ENCODE measurements around the gene CDK9.
A peak's percentile ranks its signal among the peaks of the same experiment; 100 is the strongest.

Gene CDK9

DNA sequence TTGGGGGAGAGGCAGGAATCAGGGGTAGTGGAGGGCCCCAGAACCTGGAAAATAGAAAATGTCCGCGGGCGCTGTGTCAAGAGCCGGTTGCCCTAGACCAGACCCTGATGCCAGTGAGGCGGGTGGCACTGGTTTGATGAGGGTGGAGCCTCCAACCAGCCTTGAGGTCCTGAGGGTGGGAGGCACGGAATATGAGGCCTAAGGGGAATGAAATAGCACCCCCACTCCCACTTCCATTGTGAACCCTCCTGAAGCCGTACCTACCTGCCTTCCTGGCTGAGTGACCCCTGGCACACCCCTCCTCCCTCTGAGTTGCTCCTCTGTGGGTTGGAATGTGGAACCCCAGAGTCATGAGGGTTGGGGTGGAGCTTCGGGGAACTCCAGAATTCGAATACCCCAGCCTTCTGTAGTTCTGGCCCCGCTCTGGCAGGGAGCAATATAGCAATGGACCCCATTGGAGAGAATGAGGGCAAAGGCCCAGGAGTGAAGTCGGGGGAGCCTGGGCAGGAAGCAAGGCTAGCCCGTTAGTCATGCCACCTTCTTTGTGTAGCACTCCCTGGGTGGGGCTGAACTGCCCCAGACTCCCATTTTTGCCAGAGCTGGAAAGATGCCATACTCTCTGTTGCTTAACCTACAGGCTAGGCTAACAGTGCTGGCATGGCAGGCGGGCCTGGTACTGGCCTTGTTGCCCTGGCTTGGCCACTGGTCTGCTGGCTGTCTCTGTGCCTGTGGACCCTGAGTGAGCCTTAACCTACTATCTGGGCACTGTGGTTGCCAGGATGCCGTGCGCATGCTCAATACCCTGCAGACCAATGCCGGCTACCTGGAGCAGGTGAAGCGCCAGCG, 17.9 kb downstream of the CDK9 start:
- peak; percentile 65 for DNase-seq (ENCODE audit: low read depth, low spot score)

DNA sequence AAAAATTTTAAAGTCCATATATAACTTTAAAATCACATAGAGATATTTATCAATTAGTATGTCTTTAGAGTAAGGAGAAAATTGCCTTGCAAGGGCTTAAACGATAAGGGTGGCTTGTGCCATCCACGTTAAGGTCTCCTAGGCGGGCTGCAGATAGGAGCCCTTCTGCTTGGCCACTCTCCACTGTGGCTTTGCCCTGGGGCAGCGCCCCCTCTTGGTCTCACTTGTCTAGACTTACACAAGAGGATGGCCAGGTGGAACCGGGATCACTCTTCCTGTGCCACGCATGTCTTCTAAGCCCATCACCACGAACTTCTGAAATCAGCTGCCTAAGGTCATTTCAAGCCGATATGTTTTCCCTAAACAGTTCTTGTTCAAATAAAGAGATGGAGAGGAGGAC, 19.8 kb downstream of the CDK9 start:
- peak; percentile 38 for DNase-seq (ENCODE audit: low read depth, low spot score)

GRCh38 chr9:127806871-127807270, 21.0 kb downstream of the CDK9 start:
- no peak for DNase-seq (ENCODE audit: low read depth, low spot score)

- DNase-seq (ENCODE audit: low read depth, low spot score): no peak
Observed at GRCh38 chr9:127808347-127809001, 22.6 kb downstream of the CDK9 start.

DNA sequence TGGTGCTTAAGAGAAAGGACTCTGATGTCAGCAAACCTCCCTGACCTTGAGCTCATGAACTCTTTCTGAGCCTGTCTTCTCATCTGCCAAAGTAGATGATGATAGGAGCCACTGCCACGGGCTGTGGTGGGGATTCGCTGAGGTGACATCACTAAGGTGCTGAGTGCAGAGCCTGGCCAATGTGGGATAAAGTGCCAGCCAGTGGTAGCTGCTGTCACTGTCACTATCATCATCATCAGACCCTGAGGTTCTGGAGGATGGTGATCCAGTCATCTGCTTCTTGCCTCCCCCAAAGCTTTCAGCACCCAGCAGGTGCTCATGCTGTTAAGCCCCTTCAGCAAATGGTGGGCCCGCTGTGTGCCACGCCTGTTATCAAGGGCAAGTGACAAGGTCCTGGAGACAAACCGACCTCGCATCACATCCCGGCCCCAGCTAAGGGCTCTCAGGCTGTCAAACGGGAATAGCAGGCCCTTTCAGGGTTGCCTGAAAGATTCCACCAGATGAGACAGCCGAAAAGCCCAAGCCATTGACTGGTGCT, 23.2 kb downstream of the CDK9 start:
- DNase-seq (ENCODE audit: low read depth, low spot score): no peak

GRCh38 chr9:127809540-127810377, 23.9 kb downstream of the CDK9 start:
- peak; percentile 50 for DNase-seq (ENCODE audit: low read depth, low spot score)

GRCh38 chr9:127810378-127811187, 24.7 kb downstream of the CDK9 start:
- no peak for DNase-seq (ENCODE audit: low read depth, low spot score)

DNA sequence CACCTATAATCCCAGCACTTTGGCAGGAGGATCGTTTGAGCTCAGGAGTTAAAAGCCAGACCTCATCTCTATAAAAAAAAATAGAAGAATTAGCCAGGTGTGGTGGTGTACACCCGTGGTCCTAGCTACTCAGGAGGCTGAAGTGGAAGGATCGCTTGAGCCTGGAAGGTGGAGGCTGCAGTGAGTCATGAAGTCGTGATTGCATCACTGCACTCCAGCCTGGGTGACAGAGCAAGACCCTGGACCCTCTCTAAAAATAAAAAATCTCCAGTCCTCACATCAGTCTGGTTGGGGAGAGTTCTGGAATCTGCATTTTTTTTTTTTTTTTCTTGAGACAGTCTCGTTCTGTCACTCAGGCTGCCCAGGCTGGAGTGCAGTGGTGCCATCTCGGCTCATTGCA, 26.2 kb downstream of the CDK9 start:
- no peak for DNase-seq (ENCODE audit: low read depth, low spot score)

GRCh38 chr9:127812936-127813675, 27.3 kb downstream of the CDK9 start:
- no peak for DNase-seq (ENCODE audit: low read depth, low spot score)

DNA sequence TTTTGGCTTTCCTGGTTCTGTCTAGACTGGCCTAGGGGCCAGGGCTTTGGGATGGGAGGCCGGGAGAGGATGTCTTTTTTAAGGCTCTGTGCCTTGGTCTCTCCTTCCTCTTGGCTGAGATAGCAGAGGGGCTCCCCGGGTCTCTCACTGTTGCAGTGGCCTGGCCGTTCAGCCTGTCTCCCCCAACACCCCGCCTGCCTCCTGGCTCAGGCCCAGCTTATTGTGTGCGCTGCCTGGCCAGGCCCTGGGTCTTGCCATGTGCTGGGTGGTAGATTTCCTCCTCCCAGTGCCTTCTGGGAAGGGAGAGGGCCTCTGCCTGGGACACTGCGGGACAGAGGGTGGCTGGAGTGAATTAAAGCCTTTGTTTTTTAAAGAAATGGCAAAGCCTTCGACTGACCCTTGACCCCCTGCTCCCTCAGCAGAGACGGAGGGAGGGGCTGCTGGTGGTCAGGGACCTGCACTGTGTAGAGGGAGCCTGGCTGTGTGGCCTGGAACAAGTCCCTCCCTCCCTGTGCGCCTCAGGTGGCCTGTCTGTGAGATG, 27.9 kb downstream of the CDK9 start:
- no peak for DNase-seq (ENCODE audit: low read depth, low spot score)

DNA sequence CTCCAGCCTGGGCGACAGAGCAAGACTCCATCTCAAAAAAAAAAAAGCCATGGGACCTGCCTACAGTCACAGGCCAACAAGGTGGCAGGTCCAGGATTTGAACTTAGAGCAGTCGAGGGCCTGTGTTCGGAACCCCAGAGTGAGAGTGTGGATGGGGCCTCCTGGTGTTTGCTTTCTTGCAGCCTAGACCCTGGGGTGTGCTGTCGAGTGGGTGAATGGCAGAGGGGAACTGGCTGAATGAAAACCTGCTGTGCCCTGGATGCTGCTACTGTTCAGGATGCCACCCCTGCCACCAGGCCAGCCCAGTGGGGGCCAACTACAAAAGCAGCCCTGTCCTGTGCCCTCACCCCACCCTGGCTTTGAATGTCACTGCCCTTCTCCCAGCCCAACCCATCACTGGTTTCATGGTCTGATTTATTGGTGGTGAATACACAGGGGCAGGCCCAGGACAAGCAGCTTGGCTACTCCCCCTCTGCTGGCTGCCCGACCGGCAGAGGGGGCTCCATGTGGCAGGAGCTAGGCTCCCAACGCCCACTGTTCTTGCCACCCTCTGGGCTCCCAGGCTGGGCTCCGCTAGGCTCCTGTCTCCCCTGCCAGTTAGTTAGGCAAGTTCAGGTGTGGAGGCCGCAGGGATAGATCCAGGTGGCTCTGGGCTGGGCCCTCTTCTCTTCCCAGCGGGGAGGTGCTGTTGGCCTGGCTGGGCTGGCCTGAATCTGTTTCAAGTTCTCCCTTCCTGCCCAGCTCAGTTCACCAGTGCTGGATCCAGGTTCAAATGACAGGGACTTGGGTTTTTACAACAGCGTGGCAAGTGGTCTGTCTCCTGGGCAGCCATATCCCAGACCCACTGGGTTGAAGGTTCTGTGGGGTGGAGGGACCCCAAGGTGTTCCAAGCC, 29.0 kb downstream of the CDK9 start:
- no peak for DNase-seq (ENCODE audit: low read depth, low spot score)

DNA sequence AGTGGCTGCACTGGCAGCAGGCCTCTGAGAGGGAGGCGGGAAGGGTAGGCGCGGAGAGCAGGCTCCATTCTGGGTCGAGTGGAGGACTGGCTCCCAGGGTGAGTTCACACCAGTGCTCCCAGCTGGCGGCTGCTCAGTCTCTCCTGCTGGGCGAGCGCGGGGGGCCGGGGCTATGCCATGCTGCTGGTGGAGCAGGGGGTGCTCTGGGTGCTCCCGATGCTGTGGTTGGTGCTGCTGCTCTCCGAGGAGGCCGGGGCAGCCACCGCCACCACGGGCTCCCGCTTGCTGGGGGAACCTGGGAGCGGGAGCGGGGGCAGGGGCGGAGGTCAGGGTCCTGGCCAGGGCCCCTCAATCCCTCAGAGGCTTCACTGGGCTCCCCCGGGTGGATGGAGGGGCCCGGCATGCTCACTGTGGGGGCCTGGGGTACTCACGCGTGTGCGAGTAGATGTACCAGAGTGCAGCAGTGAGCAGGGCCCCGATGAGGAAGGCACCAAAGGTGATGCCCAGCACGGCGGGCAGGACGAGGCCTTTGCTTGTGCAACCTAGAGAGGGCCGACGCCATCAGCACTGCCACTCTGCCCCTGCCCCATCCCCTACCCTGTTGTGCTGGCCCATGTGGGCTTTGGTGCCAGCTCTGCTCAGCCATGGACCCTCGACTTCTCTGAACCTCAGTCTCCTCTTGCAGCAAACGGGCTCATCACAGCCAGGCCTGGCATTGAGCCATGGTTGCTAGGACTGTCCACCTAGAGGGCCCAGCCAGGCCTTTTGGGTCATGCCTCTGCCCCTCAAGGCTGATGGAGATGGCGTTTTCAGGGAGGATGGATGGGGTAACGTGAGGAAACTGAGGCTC, 29.9 kb downstream of the CDK9 start:
- no peak for DNase-seq (ENCODE audit: low read depth, low spot score)

- DNase-seq (ENCODE audit: low read depth, low spot score): no peak
Observed at GRCh38 chr9:127816362-127816725, 30.5 kb downstream of the CDK9 start.

GRCh38 chr9:127816728-127817127, 30.9 kb downstream of the CDK9 start:
- no peak for DNase-seq (ENCODE audit: low read depth, low spot score)

DNA sequence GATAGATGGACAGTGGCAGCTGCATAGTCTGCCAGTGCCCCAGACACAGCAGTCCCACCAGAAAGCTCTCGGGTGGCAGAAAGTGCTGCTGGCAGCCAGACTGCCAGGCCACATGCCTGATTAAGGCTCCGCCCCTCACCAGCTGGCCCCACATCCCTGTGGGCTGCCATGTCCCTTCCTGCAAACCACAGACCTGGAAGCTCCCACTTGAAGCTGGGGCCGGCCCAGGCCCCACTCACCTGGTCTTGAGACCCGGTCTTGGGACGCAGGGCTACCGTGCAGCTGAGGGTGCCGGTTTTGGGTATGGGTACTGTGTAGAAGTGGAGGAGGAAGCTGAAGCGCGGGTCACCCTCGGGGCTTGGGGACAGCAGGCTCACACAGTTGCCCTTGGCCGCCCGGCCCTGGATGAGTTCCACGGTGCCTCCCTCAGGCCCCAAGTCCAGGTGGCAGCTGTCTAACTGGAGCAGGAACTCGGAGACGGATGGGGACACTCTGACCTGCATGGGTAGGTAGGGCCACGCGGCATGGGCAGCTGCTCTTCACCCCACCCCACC, 32.1 kb downstream of the CDK9 start:
- DNase-seq (ENCODE audit: low read depth, low spot score): no peak

DNA sequence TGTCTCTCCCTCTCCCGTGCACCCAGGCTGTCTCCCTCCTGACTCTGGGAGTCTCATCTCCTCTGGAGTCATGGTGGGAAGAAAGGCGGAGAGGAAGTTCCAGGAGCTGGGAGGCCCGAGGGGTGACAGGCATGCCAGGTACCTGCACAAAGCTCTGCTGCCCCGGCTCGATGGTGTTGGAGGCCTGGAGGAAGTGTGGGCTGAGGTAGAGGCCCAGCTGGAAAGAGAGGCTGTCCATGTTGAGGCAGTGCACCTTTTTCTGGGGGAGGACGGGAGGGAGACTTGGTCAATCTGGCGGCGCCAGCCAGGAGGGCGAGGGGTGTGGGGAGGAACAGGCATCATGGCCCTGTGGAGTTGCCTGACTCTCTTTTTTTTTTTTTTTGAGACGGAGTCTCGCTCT, 32.7 kb downstream of the CDK9 start:
- DNase-seq (ENCODE audit: low read depth, low spot score): no peak

- DNase-seq (ENCODE audit: low read depth, low spot score): no peak
Observed at GRCh38 chr9:127822108-127822507, 36.3 kb downstream of the CDK9 start.
